ENCODE data around the gene IRF5. TPM values are rescaled to one million over a fixed set of nuclear protein-coding genes. Genes with fewer than 3 reads are reported as not detected.

IRF5 gene
- total RNA-seq, 1 experiment from 2014 or later, result 0.74 TPM

- H2BK15ac ChIP-seq (ENCODE audit: low read depth, low read length), result no peak overlapping the region
- H3K4me2 ChIP-seq (ENCODE audit: insufficient read depth, insufficient read length, low read length), result no peak overlapping the region
- Mint-ChIP-seq H3K27ac (no peak overlapping the region), H3K9me3 (peaks cover 5 to 6% of the 10 kb centered on the region in 2 experiments; a peak in 3 of 5 replicates), H3K4me3 (no peak overlapping the region; a peak in 1 of 5 replicates), H3K27me3 (ENCODE audit: low read depth) (peaks cover 9% of the 10 kb centered on the region), H3K36me3 (ENCODE audit: insufficient read depth in 1 of 3, low read depth in 3 of 3) (no peaks in the 10 kb centered on the region; a peak in 1 of 7 replicates), H3K4me1 (peaks cover 1 to 2% of the 10 kb centered on the region in 2 experiments; a peak in 2 of 4 replicates)
- no peak overlapping the region; the same call in 1 of the 2 replicates for H3K14ac ChIP-seq (ENCODE audit: insufficient read depth, low read length)
- H4K8ac ChIP-seq (replicated peaks; ENCODE audit: insufficient read length, low read depth, low read length), result no peak overlapping the region
- TF ChIP-seq CTCF (conservative IDR thresholded peaks at IDR 0.05), result no peak
- H3K79me2 ChIP-seq (ENCODE audit: insufficient read depth, low read length), result no peaks in the 10 kb centered on the region
- H2BK120ac ChIP-seq (ENCODE audit: low read depth, low read length, poor library complexity, severe bottlenecking), result no peak overlapping the region
- no peaks in the 10 kb centered on the region for H3K23me2 ChIP-seq (ENCODE audit: insufficient read length, low read depth, low read length, poor library complexity, severe bottlenecking)
- WGBS (ENCODE audit: extremely low coverage, insufficient read length, low lambda C conversion rate), result no CpG with 5 or more reads among the region's 8 CpGs
- no peaks in the 10 kb centered on the region for H4K20me1 ChIP-seq (ENCODE audit: control insufficient read depth, insufficient read depth, insufficient read length)
- no peak overlapping the region for H2BK12ac ChIP-seq (ENCODE audit: insufficient read length, low read depth, low read length)
- no peak overlapping the region for H3T11ph ChIP-seq (ENCODE audit: low read length)
- no peak overlapping the region for H2BK20ac ChIP-seq (ENCODE audit: low read depth, low read length, poor library complexity, severe bottlenecking)
- H2AK5ac ChIP-seq (ENCODE audit: insufficient read length, low read length), result no peak overlapping the region
- no peak overlapping the region for H3K56ac ChIP-seq (ENCODE audit: insufficient read length, low read depth, low read length)
- no peak overlapping the region for H3K18ac ChIP-seq (ENCODE audit: insufficient read length, low read depth, low read length)
- H4K91ac ChIP-seq (ENCODE audit: insufficient read length, low read depth, low read length), result no peak overlapping the region
- no peak overlapping the region for H2BK5ac ChIP-seq (ENCODE audit: insufficient read length, low read length)
- no peaks in the 10 kb centered on the region for H3K4me1 ChIP-seq (ENCODE audit: insufficient read depth, low read length)
- no peak overlapping the region for H3K27ac ChIP-seq (ENCODE audit: insufficient read length, low read depth, low read length)
- no peaks in the 10 kb centered on the region for H3K79me1 ChIP-seq (ENCODE audit: insufficient read depth, low read depth, low read length, poor library complexity, severe bottlenecking)
- no peak overlapping the region for H2AFZ ChIP-seq (ENCODE audit: low read length)
- no peaks in the 10 kb centered on the region for H3K27me3 ChIP-seq (ENCODE audit: insufficient read depth, low read length)
- no peaks in the 10 kb centered on the region for H3K9me3 ChIP-seq (ENCODE audit: control insufficient read depth, low read depth, low read length)
- no peak for DNase-seq
- H3K9ac ChIP-seq (ENCODE audit: extremely low read depth, insufficient read length, low read length), result no peak overlapping the region
- H4K5ac ChIP-seq (ENCODE audit: insufficient read length, low read depth, low read length), result no peak overlapping the region
- H3K4ac ChIP-seq (ENCODE audit: low read depth, low read length), result no peak overlapping the region
- no peak overlapping the region for H3K23ac ChIP-seq (ENCODE audit: insufficient read length, low read depth, low read length)
These were observed 9.4 kb upstream of the IRF5 start for GRCh38 chr7:128928159-128928813.

Data from H9 (cell line).